K562 (cell line): ENCODE results near the gene ANO6. TPM values are rescaled to one million over a fixed set of nuclear protein-coding genes. Genes with fewer than 3 reads are reported as not detected.

ENCODE experiments used
- ATAC-seq: fragments of 200-7000 bp; cut with Tn5 transposase; 3 replicates; pipeline ENCODE4 v1.9.1; 2020; ENCODE audit warnings: moderate library complexity
- BruUV-seq: library from RNA; stranded (reverse); fragments of 400-500 nt; replicated peaks from 2 replicates; lab custom pipeline; 2021; lab: Mats Ljungman, UMichigan
- CTCF ChIA-PET: fragments of 300-600 bp; formaldehyde crosslinking; extraction: SDS; loops from one replicate; lab custom pipeline; 2021; ENCODE audit warnings: low intra/inter-chr PET ratio; lab: Yijun Ruan, JAX
- POLR2A ChIA-PET: fragments of 300-600, 350-650 bp; sonication (Branson Sonifier 250); formaldehyde crosslinking; extraction: SDS; loops from one replicate; lab custom pipeline; 2021; ENCODE audit warnings: antibody characterized with exemption, inconsistent platforms; lab: Yijun Ruan, JAX
- DNase-seq, 4 experiments: peaks; one replicate each; pipeline versions ENCODE4 v3.0.0 to v3.0.0-alpha.2; 2011 to 2018; ENCODE audit warnings: low spot score in 3 of 4, mixed read lengths in 3 of 4; ENCODE audit errors: extremely low read depth in 1 of 4
- FAIRE-seq: peaks from 2 replicates; lab custom pipeline; 2011; peaks lifted over from hg19 to GRCh38; lab: Jason Lieb, UNC
- H2AFZ ChIP-seq: 2 replicates; pipeline ENCODE4 v1.6.0; 2011; ENCODE audit warnings: low read depth, low read length, control low read depth, inconsistent platforms
- H3K27ac ChIP-seq: fragments of 200-600 bp; 3 replicates; pipeline ENCODE4 v1.8.0; 2011; ENCODE audit warnings: low read depth, mild to moderate bottlenecking, control low read depth, inconsistent platforms, low read length, moderate library complexity, mixed read lengths; ENCODE audit errors: extremely low read depth
- H3K27me3 ChIP-seq, 2 experiments: fragments of 300-600 bp in 1 of 2; 2 replicates in 1 of 2; 3 replicates in 1 of 2; pipeline versions ENCODE4 v1.6.0 to v1.8.0; 2011; ENCODE audit warnings: inconsistent platforms in 2 of 2, low read length in 2 of 2, mild to moderate bottlenecking in 1 of 2, mixed read lengths in 1 of 2, moderate library complexity in 1 of 2; ENCODE audit not compliant: control insufficient read depth in 2 of 2, insufficient read depth in 2 of 2
- H3K36me3 ChIP-seq: fragments of 300-600 bp; 3 replicates; pipeline ENCODE4 v1.8.0; 2011; ENCODE audit warnings: mild to moderate bottlenecking, low read length, inconsistent platforms; ENCODE audit not compliant: control insufficient read depth, insufficient read depth
- H3K4me1 ChIP-seq, 2 experiments: fragments of 200-600 bp in 1 of 2; replicated peaks in 1 of 2; 2 replicates in 1 of 2; 3 replicates in 1 of 2; pipeline versions ENCODE4 v1.5.1 to v1.8.0; 2011; ENCODE audit warnings: inconsistent platforms in 2 of 2, low read length in 2 of 2, mild to moderate bottlenecking in 1 of 2, mixed read lengths in 1 of 2, moderate library complexity in 1 of 2; ENCODE audit not compliant: control insufficient read depth in 2 of 2, insufficient read depth in 2 of 2
- H3K4me2 ChIP-seq: 2 replicates; pipeline ENCODE4 v1.6.1; 2011; ENCODE audit warnings: low read length, control low read depth, inconsistent platforms, mixed read lengths; ENCODE audit not compliant: insufficient read depth
- H3K4me3 ChIP-seq: fragments of 200-600 bp; sonication (generic), shearing (Covaris generic); 2 replicates; pipeline ENCODE4 v1.5.1; 2016; ENCODE audit warnings: control low read depth, inconsistent platforms
- H3K79me2 ChIP-seq: fragments of 200-600 bp; 3 replicates; pipeline ENCODE4 v1.8.0; 2011; ENCODE audit warnings: low read length, inconsistent platforms; ENCODE audit not compliant: control insufficient read depth, insufficient read depth
- H3K9ac ChIP-seq, 2 experiments: 2 replicates each; pipeline versions ENCODE4 v1.6.0 to v1.6.1; 2011; ENCODE audit warnings: low read depth in 2 of 2, low read length in 2 of 2, control low read depth in 1 of 2, inconsistent platforms in 1 of 2, mild to moderate bottlenecking in 1 of 2, mixed read lengths in 1 of 2; ENCODE audit not compliant: insufficient read depth in 1 of 2
- H3K9me1 ChIP-seq: one replicate; pipeline ENCODE4 v1.6.0; 2011; ENCODE audit warnings: inconsistent platforms, mild to moderate bottlenecking, low read length, moderate library complexity; ENCODE audit not compliant: control insufficient read depth, insufficient read depth
- H3K9me3 ChIP-seq: replicated peaks from 2 replicates; pipeline ENCODE4 v1.5.1; 2011; ENCODE audit warnings: low read depth, low read length, inconsistent platforms; ENCODE audit not compliant: control insufficient read depth, insufficient read depth
- H4K20me1 ChIP-seq: replicated peaks from 2 replicates; pipeline ENCODE4 v1.6.1; 2011; ENCODE audit warnings: low read length, inconsistent platforms, mixed read lengths; ENCODE audit not compliant: control insufficient read depth, insufficient read depth
- BRD4 ChIP-seq: fragments of 200-600 bp; sonication (generic); IDR thresholded peaks from 2 replicates; pipeline ENCODE4 v1.6.1; 2017; ENCODE audit warnings: inconsistent platforms
- ELF1 ChIP-seq: fragments of 200-800 bp; sonication (Bioruptor generic); IDR thresholded peaks from 2 replicates; pipeline ENCODE4 v1.6.1; 2016; ENCODE audit warnings: missing genetic modification characterization, missing compliant biosample characterization
- FOXA3 ChIP-seq, 2 experiments: fragments of 450-650 bp in 1 of 2; sonication (generic) in 1 of 2; formaldehyde crosslinking; IDR thresholded peaks in 1 of 2; conservative IDR thresholded peaks in 1 of 2; 2 replicates each; pipeline versions ENCODE4 v1.4.0 to v1.8.0; 2020 to 2022; ENCODE audit warnings: mild to moderate bottlenecking in 2 of 2, missing genetic modification reagents in 1 of 2
- NCOR1 ChIP-seq: fragments of 450-650 bp; IDR thresholded peaks from 2 replicates; pipeline ENCODE4 v1.6.1; 2016; ENCODE audit warnings: mild to moderate bottlenecking, moderate library complexity
- NR2F6 ChIP-seq: fragments of 450-650 bp; formaldehyde crosslinking; IDR thresholded peaks from 2 replicates; pipeline ENCODE4 v1.4.0; 2020; ENCODE audit warnings: mild to moderate bottlenecking
- RBM25 ChIP-seq: fragments of 200-400 bp; formaldehyde crosslinking; IDR thresholded peaks from 2 replicates; pipeline ENCODE4 v1.6.1; 2018; ENCODE audit warnings: low read length, low read depth, moderate library complexity; ENCODE audit not compliant: severe bottlenecking
- SETDB1 ChIP-seq: IDR thresholded peaks from one replicate; pipeline ENCODE4 v1.6.1; 2012; ENCODE audit warnings: low read length, control low read depth, inconsistent platforms
- SIN3B ChIP-seq: fragments of 450-650 bp; IDR thresholded peaks from 2 replicates; pipeline ENCODE4 v1.6.1; 2017; ENCODE audit warnings: low read depth, mild to moderate bottlenecking, moderate library complexity
- SIX5 ChIP-seq, 2 experiments: IDR thresholded peaks; 2 replicates each; pipeline ENCODE4 v1.6.1; 2011; ENCODE audit warnings: low read length in 2 of 2, borderline replicate concordance in 1 of 2, low read depth in 1 of 2, mild to moderate bottlenecking in 1 of 2, moderate library complexity in 1 of 2; ENCODE audit not compliant: insufficient read depth in 1 of 2
- SRSF3 ChIP-seq: fragments of 200-400 bp; formaldehyde crosslinking; IDR thresholded peaks from 2 replicates; pipeline ENCODE4 v1.6.1; 2016; ENCODE audit warnings: mild to moderate bottlenecking, low read length, moderate library complexity; ENCODE audit not compliant: insufficient read depth
- ZNF263 ChIP-seq: sonication (generic); formaldehyde crosslinking; IDR thresholded peaks from 2 replicates; pipeline ENCODE4 v1.8.0; 2022; ENCODE audit warnings: mild to moderate bottlenecking, missing genetic modification reagents, borderline replicate concordance
- WGBS: fragments of 100-300 bp; shearing (Covaris generic); methylation state at CpG from one replicate; pipeline ENCODE4 v1.1.6; 2016; ENCODE audit warnings: low coverage, mixed read lengths; ENCODE audit not compliant: insufficient coverage; ENCODE audit errors: missing lambda C conversion rate; 5-methylcytosine and 5-hydroxymethylcytosine counted together
- in situ Hi-C: fragments of 300-500 bp; cut with MboI; formaldehyde crosslinking; loops from 4 replicates; pipeline ENCODE4 v1.15.0; 2018; ENCODE audit warnings: inconsistent platforms, mixed read lengths
- intact Hi-C: fragments of 100-400 bp; cut with micrococcal nuclease; formaldehyde crosslinking; loops from 2 replicates; pipeline ENCODE4 v1.14.2; 2022
- polyA plus RNA-seq, 8 experiments: library from polyadenylated mRNA; depleted of rRNA in 4 of 8; stranded (reverse) in 5 of 8; unstranded in 3 of 8; fragments of >200 nt; fragmentation: Nextera tagmentation in 2 of 8; fragmentation: Illumina TruSeq in 1 of 8; extraction: Ambion mirVana in 2 of 8; extraction: Trizol in 1 of 8; gene quantifications; 2 replicates each; pipeline versions ENCODE4 v1.2.1 to v1.2.3, GENCODE V29; 2011 to 2014; ENCODE audit warnings: inconsistent platforms in 1 of 8, missing spikeins in 1 of 8
- total RNA-seq, 7 experiments: library from RNA; depleted of rRNA in 6 of 7; stranded (reverse); fragments of >200 nt in 6 of 7; fragmentation: Illumina TruSeq in 2 of 7; extraction: Trizol in 2 of 7; gene quantifications; 2 replicates each; pipeline versions ENCODE4 v1.2.1 to v1.2.3, GENCODE V29; 2011 to 2021; ENCODE audit warnings: low replicate concordance in 1 of 7
- TF ChIP-seq, protein P1 (sequence below): IDR thresholded peaks from 2 replicates; pipeline ENCODE4 v1.6.1; 2014; ENCODE audit warnings: antibody characterized with exemption
- TF ChIP-seq, protein P2 (sequence below): sonication (generic); formaldehyde crosslinking; IDR thresholded peaks from 2 replicates; pipeline ENCODE4 v1.8.1; 2023; ENCODE audit warnings: mild to moderate bottlenecking, missing genetic modification reagents

ANO6 gene
- total and polyA plus RNA-seq, 9 of the 15 experiments (the other 6 are each of a cell fraction or from before 2014, with no cell fraction given): 3.5 to 24.7 (median 20.3) TPM

DNA sequence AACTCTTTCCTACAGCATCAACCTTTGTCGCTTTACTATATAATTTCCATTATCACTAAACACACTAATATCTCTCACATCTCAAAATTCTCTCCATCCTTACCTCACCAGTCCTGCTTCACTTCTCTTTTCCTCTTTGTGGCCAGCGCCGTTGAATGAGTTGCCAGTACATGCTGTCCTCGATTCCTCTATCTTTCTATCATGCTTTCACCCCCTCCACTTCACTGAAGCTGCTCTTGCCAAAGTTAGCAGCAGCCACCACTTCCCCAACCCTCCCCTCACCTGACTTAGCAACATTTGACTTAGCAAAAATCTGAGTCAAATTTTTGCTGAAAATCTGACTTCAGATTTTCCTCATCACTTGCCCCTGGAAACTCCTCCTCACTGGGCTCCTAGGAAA lies 210.4 kb downstream of the ANO6 start:
- Histone ChIP-seq H2AFZ (no peak overlapping the region), H3K9me3 (no peaks in the 10 kb centered on the region), H3K27me3 (no peaks in the 10 kb centered on the region), H3K36me3 (peaks cover 29% of the 10 kb centered on the region; the same call in 2 of the 3 replicates), H4K20me1 (no peaks in the 10 kb centered on the region), H3K4me3 (no peak overlapping the region), H3K9me1 (no peaks in the 10 kb centered on the region), H3K4me1 (no peaks in the 10 kb centered on the region), H3K4me2 (no peak overlapping the region), H3K79me2 (no peaks in the 10 kb centered on the region), H3K27ac (no peak overlapping the region), H3K9ac (no peak overlapping the region)
- no TSS peak for BruUV-seq
- in situ Hi-C loops: no loop called here
- DNase-seq: no peak
- no peak for ATAC-seq
- CTCF ChIA-PET: no interaction called here
- TF ChIP-seq SETDB1 (no peak), FOXA3 (CRISPR knock-in tag; conservative IDR thresholded peaks at IDR 0.05 in 1 of 2, IDR thresholded peaks at IDR 0.05 in 1 of 2) (no peak), SIN3B (no peak), RBM25 (no peak), ELF1 (no peak), NCOR1 (no peak)
- no peak for FAIRE-seq
- intact Hi-C loops: no loop called here
- WGBS: 77% methylated on average over 4 of the region's 4 CpGs
- POLR2A ChIA-PET: no interaction called here

DNA sequence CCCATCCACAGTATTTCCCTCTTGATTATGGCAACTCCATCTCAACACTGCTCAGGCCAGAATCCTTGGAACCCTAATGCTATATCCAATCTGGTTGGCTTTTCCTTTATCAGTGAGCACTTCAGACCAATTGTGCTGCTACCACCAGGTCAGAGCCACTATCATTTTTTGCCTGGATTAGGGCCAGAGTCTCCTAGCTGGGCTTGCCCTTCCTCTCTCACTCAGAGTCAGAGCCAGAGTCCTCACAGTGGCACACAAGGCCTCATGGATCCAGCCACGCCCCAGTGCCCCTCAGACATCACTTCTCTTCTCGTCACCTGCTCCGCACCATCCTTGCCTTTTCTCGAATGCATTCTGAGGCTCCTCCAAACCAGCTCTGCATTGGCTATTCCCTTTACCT lies 211.1 kb downstream of the ANO6 start:
- no peak for DNase-seq
- Histone ChIP-seq H3K9ac (no peak overlapping the region), H3K27ac (no peak overlapping the region), H2AFZ (no peak overlapping the region), H3K4me2 (no peak overlapping the region), H3K9me3 (no peaks in the 10 kb centered on the region), H4K20me1 (no peaks in the 10 kb centered on the region), H3K36me3 (peaks cover 23% of the 10 kb centered on the region; the same call in 2 of the 3 replicates), H3K79me2 (no peaks in the 10 kb centered on the region), H3K27me3 (no peaks in the 10 kb centered on the region), H3K4me3 (no peak overlapping the region), H3K4me1 (no peaks in the 10 kb centered on the region), H3K9me1 (no peaks in the 10 kb centered on the region)
- CTCF ChIA-PET: no interaction called here
- no peak for ATAC-seq
- 100% methylated on average over 4 of the region's 4 CpGs for WGBS
- FAIRE-seq: no peak
- intact Hi-C loops (no loop called here), in situ Hi-C loops (no loop called here)
- no TSS peak for BruUV-seq
- POLR2A ChIA-PET: no interaction called here
- TF ChIP-seq, protein P1, sequence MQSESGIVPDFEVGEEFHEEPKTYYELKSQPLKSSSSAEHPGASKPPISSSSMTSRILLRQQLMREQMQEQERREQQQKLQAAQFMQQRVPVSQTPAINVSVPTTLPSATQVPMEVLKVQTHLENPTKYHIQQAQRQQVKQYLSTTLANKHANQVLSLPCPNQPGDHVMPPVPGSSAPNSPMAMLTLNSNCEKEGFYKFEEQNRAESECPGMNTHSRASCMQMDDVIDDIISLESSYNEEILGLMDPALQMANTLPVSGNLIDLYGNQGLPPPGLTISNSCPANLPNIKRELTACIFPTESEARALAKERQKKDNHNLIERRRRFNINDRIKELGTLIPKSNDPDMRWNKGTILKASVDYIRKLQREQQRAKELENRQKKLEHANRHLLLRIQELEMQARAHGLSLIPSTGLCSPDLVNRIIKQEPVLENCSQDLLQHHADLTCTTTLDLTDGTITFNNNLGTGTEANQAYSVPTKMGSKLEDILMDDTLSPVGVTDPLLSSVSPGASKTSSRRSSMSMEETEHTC: no peak
- TF ChIP-seq SRSF3 (no peak), NR2F6 (CRISPR knock-in tag) (no peak), SIX5 (IDR thresholded peaks at IDR 0.05; ENCODE audit: borderline replicate concordance in 1 of 2, insufficient read depth in 1 of 2, low read depth in 1 of 2, low read length in 2 of 2) (no peak), BRD4 (no peak), ZNF263 (no peak)
- TF ChIP-seq, protein P2, sequence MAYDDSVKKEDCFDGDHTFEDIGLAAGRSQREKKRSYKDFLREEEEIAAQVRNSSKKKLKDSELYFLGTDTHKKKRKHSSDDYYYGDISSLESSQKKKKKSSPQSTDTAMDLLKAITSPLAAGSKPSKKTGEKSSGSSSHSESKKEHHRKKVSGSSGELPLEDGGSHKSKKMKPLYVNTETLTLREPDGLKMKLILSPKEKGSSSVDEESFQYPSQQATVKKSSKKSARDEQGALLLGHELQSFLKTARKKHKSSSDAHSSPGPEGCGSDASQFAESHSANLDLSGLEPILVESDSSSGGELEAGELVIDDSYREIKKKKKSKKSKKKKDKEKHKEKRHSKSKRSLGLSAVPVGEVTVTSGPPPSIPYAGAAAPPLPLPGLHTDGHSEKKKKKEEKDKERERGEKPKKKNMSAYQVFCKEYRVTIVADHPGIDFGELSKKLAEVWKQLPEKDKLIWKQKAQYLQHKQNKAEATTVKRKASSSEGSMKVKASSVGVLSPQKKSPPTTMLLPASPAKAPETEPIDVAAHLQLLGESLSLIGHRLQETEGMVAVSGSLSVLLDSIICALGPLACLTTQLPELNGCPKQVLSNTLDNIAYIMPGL: no peak
